GM19238 (cell line): Measurements from ENCODE around the gene CSNK1G2.

Experiments
- DNase-seq: peaks from one replicate; pipeline ENCODE4 v3.0.0; 2011; ENCODE audit warnings: low spot score; ENCODE audit not compliant: insufficient read length

CSNK1G2 gene

DNA sequence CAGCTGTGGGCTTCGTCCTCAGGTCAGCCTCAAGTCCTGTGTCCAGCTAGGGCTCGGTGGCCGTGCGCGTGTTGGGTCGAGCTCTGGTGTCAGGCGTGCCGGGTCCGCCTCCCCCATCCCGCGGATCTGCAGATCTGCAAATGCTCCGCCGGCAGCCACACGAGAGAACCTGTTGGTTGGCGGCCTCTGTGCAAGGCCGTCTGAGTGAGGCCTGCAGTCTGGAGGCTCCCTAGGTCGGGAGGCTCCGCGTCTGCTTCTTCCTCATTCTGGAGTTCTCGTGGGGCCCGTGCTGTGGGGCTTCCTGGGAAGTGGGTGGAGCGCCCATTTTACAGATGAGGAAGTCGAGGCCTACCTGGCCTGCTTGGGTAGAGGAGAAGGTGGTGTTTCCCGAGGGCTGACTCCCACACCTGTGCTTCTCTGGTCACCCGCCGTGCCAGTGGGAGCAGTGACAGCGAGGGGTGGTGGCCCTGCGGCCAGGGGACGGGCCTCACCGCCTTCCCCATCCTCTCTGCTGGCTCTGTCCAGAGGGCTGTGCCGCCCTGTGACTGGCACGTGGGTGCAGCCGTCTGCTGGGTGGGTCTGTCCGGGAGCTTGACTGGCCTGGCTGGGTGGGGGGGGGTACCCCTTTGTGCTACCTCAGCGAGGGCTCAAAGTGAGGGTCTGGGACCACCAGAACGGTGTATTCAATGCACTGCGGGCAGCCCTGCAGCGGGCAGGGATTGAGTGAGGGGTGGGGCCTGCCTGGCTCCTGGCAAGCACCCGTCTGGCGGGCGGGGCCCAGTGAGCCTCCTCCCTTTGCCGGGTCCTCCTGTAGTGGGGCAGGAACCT lies 3.3 kb downstream of the CSNK1G2 start:
- no peak for DNase-seq

DNA sequence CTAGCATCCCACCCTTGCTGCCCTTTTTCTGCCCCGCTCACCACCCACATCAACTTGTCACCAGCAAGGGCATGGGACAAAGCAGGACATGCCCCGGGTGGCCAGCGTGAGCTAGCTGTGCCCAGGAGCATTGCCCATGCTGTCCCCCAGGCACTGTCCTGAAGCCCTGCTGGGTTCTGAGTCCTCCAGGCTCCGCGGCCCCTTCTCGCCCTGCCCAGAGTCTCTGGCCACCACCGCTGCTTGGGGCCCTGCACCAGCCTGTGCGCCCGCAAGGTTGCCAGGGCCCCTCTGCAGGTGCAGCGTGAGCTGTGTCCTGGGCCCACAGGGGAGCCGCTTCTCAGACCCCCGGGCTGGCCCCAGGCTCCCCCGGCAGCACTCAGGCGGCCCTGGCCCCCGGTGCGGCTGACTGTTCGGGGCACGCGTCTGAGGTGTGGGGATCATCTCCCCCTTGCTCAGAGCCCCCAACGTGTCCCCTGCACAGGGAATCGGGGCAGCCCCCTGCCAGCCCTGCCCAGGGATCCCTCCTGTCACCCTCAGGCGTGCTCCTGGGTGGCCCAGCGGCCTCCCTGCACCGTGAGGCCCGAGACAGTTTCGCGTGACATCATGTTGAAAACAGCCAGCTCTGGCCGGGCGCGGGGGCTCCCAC lies 4.1 kb downstream of the CSNK1G2 start:
- no peak for DNase-seq

DNA sequence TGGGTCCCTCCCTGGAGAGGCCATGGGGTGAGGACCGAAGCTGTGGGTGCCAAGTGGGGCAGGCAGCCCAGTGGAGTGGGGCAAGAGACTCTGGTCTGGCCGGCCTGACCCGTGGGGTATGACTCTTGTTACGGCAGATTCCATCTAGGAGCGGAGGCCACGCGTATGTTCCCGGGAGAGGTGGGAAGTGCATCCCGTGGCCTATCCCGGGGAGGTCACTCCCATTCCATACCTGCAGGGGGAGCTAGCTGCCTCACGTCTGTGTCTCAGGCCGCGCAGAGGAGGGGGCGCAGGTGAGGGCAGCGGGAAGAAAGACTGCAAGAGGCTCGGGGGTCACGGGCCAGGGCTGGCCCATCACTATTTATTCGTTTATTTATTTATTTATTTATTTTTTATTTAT lies 4.9 kb downstream of the CSNK1G2 start:
- DNase-seq = no peak

DNA sequence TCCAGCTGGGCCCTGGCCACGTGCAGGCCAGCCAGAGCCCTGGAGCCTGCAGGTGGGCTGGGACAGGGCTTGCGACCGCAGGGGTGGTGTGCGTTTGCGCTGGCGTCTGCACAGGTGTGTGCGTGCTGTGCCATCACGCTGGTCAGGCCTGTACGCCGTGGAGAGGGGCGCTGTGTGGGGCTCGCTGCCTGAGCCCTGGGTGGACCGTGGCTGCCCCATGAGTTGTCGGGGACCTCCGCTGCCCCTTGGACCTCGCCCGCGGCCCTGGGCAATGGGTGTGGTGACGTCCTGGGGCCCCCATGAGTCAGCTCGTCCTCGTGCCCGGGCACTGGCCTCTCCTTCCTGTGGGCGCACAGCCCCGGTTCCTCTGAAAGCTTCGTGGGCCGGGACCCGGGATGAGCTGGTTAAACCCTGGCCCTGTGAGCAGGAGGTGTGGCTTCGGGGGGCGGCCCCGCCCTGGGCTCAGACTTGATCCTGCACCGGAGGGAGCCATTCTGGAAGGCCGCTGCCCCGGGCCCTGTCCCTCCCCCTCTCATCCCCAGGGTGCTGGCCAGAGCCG lies 6.8 kb downstream of the CSNK1G2 start:
- DNase-seq = no peak

GRCh38 chr19:1949304-1950101 lies 8.5 kb downstream of the CSNK1G2 start:
- no peak for DNase-seq

GRCh38 chr19:1950640-1951039 lies 9.7 kb downstream of the CSNK1G2 start:
- DNase-seq = no peak

DNA sequence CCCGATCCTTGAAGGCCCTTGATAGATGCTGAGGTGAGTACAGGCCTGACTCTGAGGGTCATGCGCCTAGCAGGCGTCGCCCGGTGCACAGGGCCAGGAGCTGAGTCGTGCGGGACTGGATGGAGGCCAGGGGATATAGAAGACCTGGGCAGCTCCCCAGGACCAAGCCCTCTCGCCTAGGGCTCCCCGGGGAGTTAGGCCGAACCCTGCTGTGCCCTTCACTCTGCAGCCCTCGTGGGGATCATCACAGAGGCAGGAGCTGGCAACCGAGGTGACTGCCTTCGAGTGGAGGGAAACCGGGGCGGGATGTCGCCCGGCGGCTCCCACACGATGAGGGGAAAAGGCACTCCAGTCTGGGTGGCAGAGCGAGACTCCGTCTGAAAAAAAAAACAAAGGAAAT lies 11.7 kb downstream of the CSNK1G2 start:
- no peak for DNase-seq

GRCh38 chr19:1953037-1953436 lies 12.1 kb downstream of the CSNK1G2 start:
- no peak for DNase-seq

- DNase-seq = no peak
These were observed 12.6 kb downstream of the CSNK1G2 start for GRCh38 chr19:1953441-1954094.

GRCh38 chr19:1954532-1954933 lies 13.6 kb downstream of the CSNK1G2 start:
- no peak for DNase-seq

- DNase-seq = no peak
These were observed 14.5 kb downstream of the CSNK1G2 start for GRCh38 chr19:1955171-1956121.

GRCh38 chr19:1956122-1956494 lies 15.1 kb downstream of the CSNK1G2 start:
- DNase-seq = no peak

- DNase-seq = no peak
These were observed 16.0 kb downstream of the CSNK1G2 start for GRCh38 chr19:1956868-1957492.

GRCh38 chr19:1957562-1958248 lies 16.7 kb downstream of the CSNK1G2 start:
- DNase-seq = no peak

- DNase-seq = no peak
These were observed 19.1 kb downstream of the CSNK1G2 start for GRCh38 chr19:1959928-1960589.

- no peak for DNase-seq
These were observed 20.3 kb downstream of the CSNK1G2 start for GRCh38 chr19:1961000-1961883.

DNA sequence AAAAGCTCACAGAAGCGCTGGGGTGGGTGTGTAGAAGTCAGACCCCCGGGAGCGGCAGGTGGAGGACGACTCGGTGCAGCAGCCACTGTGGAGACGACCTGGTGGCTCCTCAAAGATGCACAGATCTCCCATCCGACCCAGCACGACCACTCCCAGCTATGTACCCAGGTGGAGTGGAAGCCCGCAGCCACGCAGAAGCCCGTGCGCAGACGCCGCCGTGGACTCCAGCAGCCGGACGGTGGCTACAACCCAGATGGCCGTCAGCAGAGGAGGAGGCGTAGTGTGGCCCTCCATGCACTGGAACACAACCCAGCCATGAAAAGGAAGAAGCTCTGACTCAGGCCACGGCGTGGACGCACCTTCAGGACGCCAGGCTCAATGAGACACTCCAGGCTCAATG lies 21.7 kb downstream of the CSNK1G2 start:
- DNase-seq = no peak
